Measurements from ENCODE around the gene NTRK2.

Gene NTRK2

DNA sequence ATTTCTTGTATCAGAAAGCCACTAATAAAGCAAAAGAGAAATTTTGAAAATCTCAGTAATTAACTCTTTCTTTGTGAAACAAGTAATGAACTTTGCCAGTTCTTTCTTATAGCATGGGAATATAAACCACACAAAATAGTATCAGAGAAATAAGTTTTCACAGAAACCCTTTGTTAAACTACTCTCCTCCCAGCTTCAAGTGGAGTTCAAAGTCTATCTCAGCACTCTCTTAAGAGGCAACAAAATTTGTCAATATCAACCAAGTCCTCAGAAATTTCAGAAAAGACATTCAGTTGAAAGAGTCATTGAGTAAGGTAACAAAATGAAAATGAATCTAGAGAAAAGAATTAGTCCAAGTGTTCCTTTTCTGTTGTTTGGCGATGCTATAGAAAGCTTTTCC is 89.3 kb downstream of the NTRK2 start:
- no peak for ATAC-seq
- TF ChIP-seq TOX (CRISPR knock-in tag; IDR thresholded peaks at IDR 0.05; ENCODE audit: borderline replicate concordance): no peak
- no peak for TF ChIP-seq ESRRG (CRISPR knock-in tag; IDR thresholded peaks at IDR 0.05)
- no peak for TF ChIP-seq BACH2 (CRISPR knock-in tag; IDR thresholded peaks at IDR 0.05; ENCODE audit: borderline replicate concordance)
- no peak for TF ChIP-seq CSRNP3 (CRISPR knock-in tag; IDR thresholded peaks at IDR 0.05)
- TF ChIP-seq, protein P1, sequence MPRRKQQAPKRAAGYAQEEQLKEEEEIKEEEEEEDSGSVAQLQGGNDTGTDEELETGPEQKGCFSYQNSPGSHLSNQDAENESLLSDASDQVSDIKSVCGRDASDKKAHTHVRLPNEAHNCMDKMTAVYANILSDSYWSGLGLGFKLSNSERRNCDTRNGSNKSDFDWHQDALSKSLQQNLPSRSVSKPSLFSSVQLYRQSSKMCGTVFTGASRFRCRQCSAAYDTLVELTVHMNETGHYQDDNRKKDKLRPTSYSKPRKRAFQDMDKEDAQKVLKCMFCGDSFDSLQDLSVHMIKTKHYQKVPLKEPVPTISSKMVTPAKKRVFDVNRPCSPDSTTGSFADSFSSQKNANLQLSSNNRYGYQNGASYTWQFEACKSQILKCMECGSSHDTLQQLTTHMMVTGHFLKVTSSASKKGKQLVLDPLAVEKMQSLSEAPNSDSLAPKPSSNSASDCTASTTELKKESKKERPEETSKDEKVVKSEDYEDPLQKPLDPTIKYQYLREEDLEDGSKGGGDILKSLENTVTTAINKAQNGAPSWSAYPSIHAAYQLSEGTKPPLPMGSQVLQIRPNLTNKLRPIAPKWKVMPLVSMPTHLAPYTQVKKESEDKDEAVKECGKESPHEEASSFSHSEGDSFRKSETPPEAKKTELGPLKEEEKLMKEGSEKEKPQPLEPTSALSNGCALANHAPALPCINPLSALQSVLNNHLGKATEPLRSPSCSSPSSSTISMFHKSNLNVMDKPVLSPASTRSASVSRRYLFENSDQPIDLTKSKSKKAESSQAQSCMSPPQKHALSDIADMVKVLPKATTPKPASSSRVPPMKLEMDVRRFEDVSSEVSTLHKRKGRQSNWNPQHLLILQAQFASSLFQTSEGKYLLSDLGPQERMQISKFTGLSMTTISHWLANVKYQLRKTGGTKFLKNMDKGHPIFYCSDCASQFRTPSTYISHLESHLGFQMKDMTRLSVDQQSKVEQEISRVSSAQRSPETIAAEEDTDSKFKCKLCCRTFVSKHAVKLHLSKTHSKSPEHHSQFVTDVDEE (CRISPR knock-in tag; IDR thresholded peaks at IDR 0.05): no peak
- TF ChIP-seq, protein P2, sequence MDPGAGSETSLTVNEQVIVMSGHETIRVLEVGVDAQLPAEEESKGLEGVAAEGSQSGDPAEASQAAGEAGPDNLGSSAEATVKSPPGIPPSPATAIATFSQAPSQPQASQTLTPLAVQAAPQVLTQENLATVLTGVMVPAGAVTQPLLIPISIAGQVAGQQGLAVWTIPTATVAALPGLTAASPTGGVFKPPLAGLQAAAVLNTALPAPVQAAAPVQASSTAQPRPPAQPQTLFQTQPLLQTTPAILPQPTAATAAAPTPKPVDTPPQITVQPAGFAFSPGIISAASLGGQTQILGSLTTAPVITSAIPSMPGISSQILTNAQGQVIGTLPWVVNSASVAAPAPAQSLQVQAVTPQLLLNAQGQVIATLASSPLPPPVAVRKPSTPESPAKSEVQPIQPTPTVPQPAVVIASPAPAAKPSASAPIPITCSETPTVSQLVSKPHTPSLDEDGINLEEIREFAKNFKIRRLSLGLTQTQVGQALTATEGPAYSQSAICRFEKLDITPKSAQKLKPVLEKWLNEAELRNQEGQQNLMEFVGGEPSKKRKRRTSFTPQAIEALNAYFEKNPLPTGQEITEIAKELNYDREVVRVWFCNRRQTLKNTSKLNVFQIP (CRISPR knock-in tag; IDR thresholded peaks at IDR 0.05; ENCODE audit: borderline replicate concordance, low read depth): no peak
- TF ChIP-seq ZFP30 (CRISPR knock-in tag; IDR thresholded peaks at IDR 0.05): no peak
- TF ChIP-seq ZNF8 (CRISPR knock-in tag; IDR thresholded peaks at IDR 0.05): no peak
- no peak for TF ChIP-seq CREB5 (CRISPR knock-in tag; IDR thresholded peaks at IDR 0.05; ENCODE audit: low read depth)
- TF ChIP-seq ZNF565 (CRISPR knock-in tag; conservative IDR thresholded peaks at IDR 0.05; ENCODE audit: low read depth): no peak
- TF ChIP-seq ZFP3 (CRISPR knock-in tag; IDR thresholded peaks at IDR 0.05): no peak
- no peak for TF ChIP-seq TCF4 (CRISPR knock-in tag; IDR thresholded peaks at IDR 0.05; ENCODE audit: borderline replicate concordance)
- TF ChIP-seq OSR1 (CRISPR knock-in tag; IDR thresholded peaks at IDR 0.05): no peak
- no peak for TF ChIP-seq ZNF70 (CRISPR knock-in tag; IDR thresholded peaks at IDR 0.05)
- TF ChIP-seq SNAI2 (CRISPR knock-in tag; IDR thresholded peaks at IDR 0.05): no peak
- TF ChIP-seq, protein P3, sequence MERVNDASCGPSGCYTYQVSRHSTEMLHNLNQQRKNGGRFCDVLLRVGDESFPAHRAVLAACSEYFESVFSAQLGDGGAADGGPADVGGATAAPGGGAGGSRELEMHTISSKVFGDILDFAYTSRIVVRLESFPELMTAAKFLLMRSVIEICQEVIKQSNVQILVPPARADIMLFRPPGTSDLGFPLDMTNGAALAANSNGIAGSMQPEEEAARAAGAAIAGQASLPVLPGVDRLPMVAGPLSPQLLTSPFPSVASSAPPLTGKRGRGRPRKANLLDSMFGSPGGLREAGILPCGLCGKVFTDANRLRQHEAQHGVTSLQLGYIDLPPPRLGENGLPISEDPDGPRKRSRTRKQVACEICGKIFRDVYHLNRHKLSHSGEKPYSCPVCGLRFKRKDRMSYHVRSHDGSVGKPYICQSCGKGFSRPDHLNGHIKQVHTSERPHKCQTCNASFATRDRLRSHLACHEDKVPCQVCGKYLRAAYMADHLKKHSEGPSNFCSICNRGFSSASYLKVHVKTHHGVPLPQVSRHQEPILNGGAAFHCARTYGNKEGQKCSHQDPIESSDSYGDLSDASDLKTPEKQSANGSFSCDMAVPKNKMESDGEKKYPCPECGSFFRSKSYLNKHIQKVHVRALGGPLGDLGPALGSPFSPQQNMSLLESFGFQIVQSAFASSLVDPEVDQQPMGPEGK (CRISPR knock-in tag; IDR thresholded peaks at IDR 0.05; ENCODE audit: borderline replicate concordance): no peak
- TF ChIP-seq GLIS3 (CRISPR knock-in tag; IDR thresholded peaks at IDR 0.05): no peak

DNA sequence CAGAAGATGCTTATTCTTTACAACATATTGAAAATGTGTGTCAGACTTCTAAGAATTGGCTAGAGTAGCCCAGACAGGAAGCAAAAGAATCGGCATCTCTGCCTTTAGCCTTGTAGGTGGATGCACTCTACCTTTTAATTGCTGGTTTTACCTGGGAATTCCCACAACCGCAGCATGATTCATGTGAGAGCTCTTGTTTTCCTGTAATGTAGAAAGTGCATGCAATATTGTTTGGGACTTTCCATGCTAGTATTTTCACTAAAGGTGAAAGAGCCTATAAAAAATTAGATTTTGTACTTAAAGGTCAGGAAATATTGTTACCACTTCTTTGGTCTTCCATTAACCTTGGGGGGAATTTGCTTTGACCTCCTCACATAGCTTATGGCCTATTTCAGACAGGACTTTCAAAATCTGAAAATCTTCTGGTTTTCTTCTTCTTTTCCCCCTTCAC is 89.8 kb downstream of the NTRK2 start:
- ATAC-seq: no peak
- TF ChIP-seq, protein P1 (CRISPR knock-in tag; IDR thresholded peaks at IDR 0.05): no peak
- TF ChIP-seq ARNTL (CRISPR knock-in tag; IDR thresholded peaks at IDR 0.05; ENCODE audit: borderline replicate concordance, low read depth): no peak
- TF ChIP-seq ZNF8 (CRISPR knock-in tag; IDR thresholded peaks at IDR 0.05): no peak
- TF ChIP-seq CSDC2 (CRISPR knock-in tag; IDR thresholded peaks at IDR 0.05): no peak
- no peak for TF ChIP-seq ZNF70 (CRISPR knock-in tag; IDR thresholded peaks at IDR 0.05)
- TF ChIP-seq GLIS3 (CRISPR knock-in tag; IDR thresholded peaks at IDR 0.05): no peak
- no peak for TF ChIP-seq TCF4 (CRISPR knock-in tag; IDR thresholded peaks at IDR 0.05; ENCODE audit: borderline replicate concordance)
- TF ChIP-seq RARB (CRISPR knock-in tag; IDR thresholded peaks at IDR 0.05): no peak
- TF ChIP-seq ZNF565 (CRISPR knock-in tag; conservative IDR thresholded peaks at IDR 0.05; ENCODE audit: low read depth): no peak
- no peak for TF ChIP-seq PPARA (CRISPR knock-in tag; IDR thresholded peaks at IDR 0.05; ENCODE audit: borderline replicate concordance)
- no peak for TF ChIP-seq TOX (CRISPR knock-in tag; IDR thresholded peaks at IDR 0.05; ENCODE audit: borderline replicate concordance)
- no peak for TF ChIP-seq ESRRG (CRISPR knock-in tag; IDR thresholded peaks at IDR 0.05)
- TF ChIP-seq OSR1 (CRISPR knock-in tag; IDR thresholded peaks at IDR 0.05): no peak
- no peak for TF ChIP-seq SNAI2 (CRISPR knock-in tag; IDR thresholded peaks at IDR 0.05)
- TF ChIP-seq, protein P3 (CRISPR knock-in tag; IDR thresholded peaks at IDR 0.05; ENCODE audit: borderline replicate concordance): no peak
- TF ChIP-seq ZFP3 (CRISPR knock-in tag; IDR thresholded peaks at IDR 0.05): no peak
- no peak for TF ChIP-seq ZC3H10 (CRISPR knock-in tag; IDR thresholded peaks at IDR 0.05)
- no peak for TF ChIP-seq CREB5 (CRISPR knock-in tag; IDR thresholded peaks at IDR 0.05; ENCODE audit: low read depth)
